ENCODE results near the gene GPC6.

GRCh38 chr13:94204946-94205345 is 978.3 kb downstream of the GPC6 start:
- TF ChIP-seq, protein P1, sequence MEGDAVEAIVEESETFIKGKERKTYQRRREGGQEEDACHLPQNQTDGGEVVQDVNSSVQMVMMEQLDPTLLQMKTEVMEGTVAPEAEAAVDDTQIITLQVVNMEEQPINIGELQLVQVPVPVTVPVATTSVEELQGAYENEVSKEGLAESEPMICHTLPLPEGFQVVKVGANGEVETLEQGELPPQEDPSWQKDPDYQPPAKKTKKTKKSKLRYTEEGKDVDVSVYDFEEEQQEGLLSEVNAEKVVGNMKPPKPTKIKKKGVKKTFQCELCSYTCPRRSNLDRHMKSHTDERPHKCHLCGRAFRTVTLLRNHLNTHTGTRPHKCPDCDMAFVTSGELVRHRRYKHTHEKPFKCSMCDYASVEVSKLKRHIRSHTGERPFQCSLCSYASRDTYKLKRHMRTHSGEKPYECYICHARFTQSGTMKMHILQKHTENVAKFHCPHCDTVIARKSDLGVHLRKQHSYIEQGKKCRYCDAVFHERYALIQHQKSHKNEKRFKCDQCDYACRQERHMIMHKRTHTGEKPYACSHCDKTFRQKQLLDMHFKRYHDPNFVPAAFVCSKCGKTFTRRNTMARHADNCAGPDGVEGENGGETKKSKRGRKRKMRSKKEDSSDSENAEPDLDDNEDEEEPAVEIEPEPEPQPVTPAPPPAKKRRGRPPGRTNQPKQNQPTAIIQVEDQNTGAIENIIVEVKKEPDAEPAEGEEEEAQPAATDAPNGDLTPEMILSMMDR (IDR thresholded peaks at IDR 0.05), result no peak
- TF ChIP-seq POLR2AphosphoS5 (IDR thresholded peaks at IDR 0.05; ENCODE audit: insufficient read depth in 1 of 2, low read depth in 1 of 2) (no peak), POLR2A (IDR thresholded peaks at IDR 0.05) (no peak)

Measured in vagina (tissue), 2 donors.